NCI-H526 (cell line): Measurements from ENCODE around the gene UROD.
A peak's percentile ranks its signal among the peaks of the same experiment; 100 is the strongest.

ENCODE experiments used
- DNase-seq, 2 experiments: peaks; one replicate each; lab custom pipeline; 2025; lab: John Stamatoyannopoulos, UW

The UROD gene

GRCh38 chr1:45008516-45008915 is 3.5 kb upstream of the UROD start:
- DNase-seq: no peak

- DNase-seq: no peak
Observed at GRCh38 chr1:45009296-45009865, 2.7 kb upstream of the UROD start.

GRCh38 chr1:45009956-45010854 is 1.8 kb upstream of the UROD start:
- peak; percentile 47 to 88 for DNase-seq

GRCh38 chr1:45010855-45011811 is 921 bp upstream of the UROD start, which contains the start of gene HECTD3:
Gene HECTD3, minus strand, starts transcription at chr1:45011324. Its CDS starts 67 bp downstream, at chr1:45011257.
- peak; percentile 78 to 95 for DNase-seq

- DNase-seq: peak; percentile 35 to 71
Observed at GRCh38 chr1:45012639-45013278, 705 bp downstream of the UROD start.

- no peak for DNase-seq
Observed at GRCh38 chr1:45013551-45014209, 1.6 kb downstream of the UROD start.

- DNase-seq: peak; percentile 78 to 93
Observed at GRCh38 chr1:45014321-45015028, 2.4 kb downstream of the UROD start.

- DNase-seq: no peak
Observed at GRCh38 chr1:45015683-45016082, 3.6 kb downstream of the UROD start.

- no peak for DNase-seq
Observed at GRCh38 chr1:45016090-45016697, 4.1 kb downstream of the UROD start.

GRCh38 chr1:45016767-45017166 is 4.7 kb downstream of the UROD start:
- DNase-seq: no peak

- peak; percentile 77 to 94 for DNase-seq
Observed at GRCh38 chr1:45018599-45019230, 6.7 kb downstream of the UROD start.

GRCh38 chr1:45023663-45024062 is 11.6 kb downstream of the UROD start:
- no peak for DNase-seq

- DNase-seq: no peak
Observed at GRCh38 chr1:45026446-45026845, 14.4 kb downstream of the UROD start.

- no peak for DNase-seq
Observed at GRCh38 chr1:45032837-45033236, 20.8 kb downstream of the UROD start.

- DNase-seq: no peak
Observed at GRCh38 chr1:45033356-45033755, 21.3 kb downstream of the UROD start.

- no peak for DNase-seq
Observed at GRCh38 chr1:45035631-45036301, 23.7 kb downstream of the UROD start.

- DNase-seq: no peak
Observed at GRCh38 chr1:45037456-45037855, 25.4 kb downstream of the UROD start.

GRCh38 chr1:45038240-45038639 is 26.2 kb downstream of the UROD start:
- no peak for DNase-seq
